ENCODE measurements around the gene CREM.
"Not testable (repeated sequence)": the region's sequence is repeated elsewhere in the genome, so short reads cannot be mapped to it uniquely, and the experiment has no call there.

Gene CREM

GRCh38 chr10:35126530-35127288 is at the start of gene CREM:
CREM (plus strand) TSS chr10:35126846; CDS start chr10:35137836, 10,990 bp downstream.
- DNase-seq, result peak; percentile 90

- DNase-seq, result no peak
Observed at GRCh38 chr10:35079265-35079664, 47.4 kb upstream of the CREM start.

GRCh38 chr10:35079763-35080162 is 46.9 kb upstream of the CREM start:
- DNase-seq, result no peak

GRCh38 chr10:35080261-35080660 is 46.4 kb upstream of the CREM start:
- DNase-seq, result not testable (repeated sequence)

DNA sequence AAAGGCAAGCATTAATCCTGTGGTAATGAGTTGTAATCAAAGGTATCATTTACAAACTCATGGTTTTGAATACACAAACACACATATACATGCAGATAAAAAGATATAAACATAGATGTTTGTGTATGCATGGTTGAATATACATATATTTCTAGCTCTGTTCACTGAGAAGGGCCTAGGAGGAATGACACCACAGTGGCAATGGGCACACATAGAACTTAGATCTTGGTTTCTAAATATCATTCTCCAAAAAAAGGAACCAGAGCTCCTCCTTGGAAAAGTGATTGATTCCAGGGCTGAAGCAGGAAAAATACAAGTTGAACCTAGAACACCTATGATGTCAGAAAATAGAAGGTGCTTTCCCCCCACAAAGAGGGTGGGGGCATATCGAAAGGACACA is 43.4 kb upstream of the CREM start:
- DNase-seq, result no peak

GRCh38 chr10:35089611-35090161 is 37.0 kb upstream of the CREM start:
- DNase-seq, result no peak

GRCh38 chr10:35090162-35090954 is 36.3 kb upstream of the CREM start, which contains the start of gene CUL2:
CUL2 (minus strand) TSS chr10:35090341; CDS start chr10:35071317, 19,024 bp downstream.
- DNase-seq, result peak; percentile 47

- no peak for DNase-seq
Observed at GRCh38 chr10:35091994-35092790, 34.5 kb upstream of the CREM start.

- no peak for DNase-seq
Observed at GRCh38 chr10:35092851-35093250, 33.8 kb upstream of the CREM start.

GRCh38 chr10:35096312-35096711 is 30.3 kb upstream of the CREM start:
- no peak for DNase-seq

DNA sequence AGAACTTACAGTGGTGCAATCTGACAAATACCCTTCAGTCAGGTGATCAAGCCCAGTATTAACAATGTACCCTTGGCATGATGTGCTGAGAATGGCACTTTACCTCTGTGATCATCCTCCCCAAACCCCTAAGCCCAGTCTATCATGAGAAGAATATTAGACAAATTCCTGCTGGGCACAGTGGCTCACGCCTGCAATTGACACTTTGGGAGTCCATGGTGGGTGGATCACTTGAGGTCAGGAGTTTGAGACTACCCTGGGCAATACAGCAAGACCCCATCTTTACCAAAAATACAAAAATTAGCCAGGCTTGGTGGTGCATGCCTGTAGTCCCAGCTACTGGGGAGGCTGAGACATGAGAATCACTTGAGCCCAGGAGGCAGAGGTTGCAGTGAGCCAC is 29.1 kb upstream of the CREM start:
- DNase-seq, result no peak

GRCh38 chr10:35103882-35104281 is 22.8 kb upstream of the CREM start:
- no peak for DNase-seq

DNA sequence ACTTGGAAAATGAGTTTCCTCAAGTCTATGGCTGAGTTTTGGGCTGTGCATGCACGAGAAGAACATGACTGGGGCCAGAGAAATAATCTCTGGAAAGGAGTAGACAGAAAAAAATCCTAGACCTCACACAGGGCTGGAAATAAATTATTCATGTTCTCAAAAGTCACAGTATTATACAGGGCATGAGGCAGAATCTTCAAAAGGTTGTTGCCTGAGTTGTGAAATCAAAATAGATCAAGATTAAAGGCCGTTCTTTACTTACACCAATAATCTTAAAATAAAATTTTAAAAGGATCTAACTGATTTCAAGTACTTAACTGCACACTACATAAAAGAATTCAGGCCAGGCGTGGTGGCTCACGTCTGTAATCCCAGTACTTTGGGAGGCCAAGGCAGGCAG is 14.1 kb upstream of the CREM start:
- DNase-seq, result no peak

DNA sequence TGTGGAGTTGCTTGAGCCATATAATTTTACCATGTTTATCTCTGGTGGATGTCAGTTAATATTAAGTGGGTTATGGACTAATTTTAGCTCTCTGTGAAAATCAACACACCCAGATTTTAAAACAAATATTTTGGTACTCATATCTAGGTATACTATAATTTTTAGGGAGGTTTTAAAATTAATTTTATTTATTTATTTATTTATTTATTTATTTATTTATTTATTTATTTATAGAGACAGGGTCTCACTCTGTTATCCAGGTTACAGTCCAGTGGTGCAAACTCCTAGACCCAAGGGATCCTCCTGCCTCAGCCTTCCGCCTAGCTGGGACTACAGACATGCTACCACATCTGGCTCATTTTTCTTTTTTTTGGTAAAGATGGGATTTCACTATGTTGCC is 7.3 kb upstream of the CREM start:
- no peak for DNase-seq

DNA sequence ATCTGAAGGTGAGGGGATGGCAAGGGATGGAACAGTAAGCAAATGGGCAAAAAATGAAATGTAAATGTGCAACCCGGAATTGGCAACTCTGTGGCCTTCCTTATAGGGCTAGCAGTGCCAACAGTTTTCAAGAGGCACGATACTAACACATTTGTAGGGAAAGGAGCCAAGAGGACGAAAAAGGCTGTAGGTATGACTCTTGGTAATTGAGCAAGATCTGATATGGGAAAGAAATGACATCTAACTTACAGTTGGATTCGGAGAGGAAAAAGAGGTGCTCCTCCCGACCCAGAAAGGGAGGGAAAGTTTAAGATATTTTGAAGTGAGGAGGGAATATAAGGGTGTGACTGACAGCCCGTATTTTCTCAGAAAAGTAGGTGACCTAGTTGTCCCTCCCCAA is 2.1 kb upstream of the CREM start:
- DNase-seq, result no peak

GRCh38 chr10:35126062-35126529 is 550 bp upstream of the CREM start:
- no peak for DNase-seq

GRCh38 chr10:35127289-35127891 is 744 bp downstream of the CREM start:
- DNase-seq, result no peak

GRCh38 chr10:35129185-35129674 is 2.6 kb downstream of the CREM start:
- no peak for DNase-seq

DNA sequence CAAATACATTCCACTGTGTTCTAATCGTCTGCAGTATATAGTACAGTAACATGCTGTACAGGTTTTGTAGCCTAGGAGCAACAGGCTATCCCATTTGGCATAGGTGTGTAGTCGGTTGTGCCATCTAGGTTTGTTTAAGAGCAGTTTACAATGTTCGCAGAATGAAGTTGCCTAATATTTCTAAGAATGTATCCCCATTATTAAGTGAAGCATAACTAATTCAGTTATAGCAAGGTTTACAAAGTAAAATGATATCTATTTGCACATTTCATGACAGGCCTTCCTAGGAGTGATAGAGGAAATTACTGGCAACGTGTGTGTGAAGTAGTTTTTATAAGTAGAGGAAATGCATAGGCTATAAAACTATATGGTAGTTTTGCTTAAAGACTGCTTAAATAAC is 4.0 kb downstream of the CREM start:
- DNase-seq, result no peak

GRCh38 chr10:35132727-35133126 is 6.1 kb downstream of the CREM start:
- no peak for DNase-seq

DNA sequence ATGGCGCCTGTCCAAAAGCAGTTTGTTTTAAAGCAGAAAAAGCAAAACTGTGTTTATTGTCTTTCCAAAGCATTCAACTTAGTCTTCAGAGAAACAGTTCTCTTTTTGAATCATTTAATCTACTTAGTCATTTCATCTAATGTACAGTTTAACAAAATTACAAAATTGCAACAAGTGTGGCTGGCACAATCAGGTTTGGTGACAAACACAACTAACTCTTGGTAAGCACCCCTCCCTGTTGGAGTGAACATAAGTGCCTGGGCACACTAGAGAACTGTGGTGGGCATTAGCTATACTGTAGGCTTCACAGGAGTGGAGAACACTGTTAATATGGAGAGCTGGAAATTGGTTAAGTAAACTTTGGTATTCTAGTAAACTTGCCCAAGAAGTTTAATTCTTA is 6.9 kb downstream of the CREM start:
- DNase-seq, result no peak

- no peak for DNase-seq
Observed at GRCh38 chr10:35135861-35136260, 9.2 kb downstream of the CREM start.

All from NCI-H2029 (cell line).